ENCODE measurements around the gene TEX36. TPM values are rescaled to one million over a fixed set of nuclear protein-coding genes. Genes with fewer than 3 reads are reported as not detected.
"Not testable (repeated sequence)": the region's sequence is repeated elsewhere in the genome, so short reads cannot be mapped to it uniquely, and the experiment has no call there.

Gene TEX36
- total RNA-seq, 1 experiment from 2014 or later, result not detected

DNA sequence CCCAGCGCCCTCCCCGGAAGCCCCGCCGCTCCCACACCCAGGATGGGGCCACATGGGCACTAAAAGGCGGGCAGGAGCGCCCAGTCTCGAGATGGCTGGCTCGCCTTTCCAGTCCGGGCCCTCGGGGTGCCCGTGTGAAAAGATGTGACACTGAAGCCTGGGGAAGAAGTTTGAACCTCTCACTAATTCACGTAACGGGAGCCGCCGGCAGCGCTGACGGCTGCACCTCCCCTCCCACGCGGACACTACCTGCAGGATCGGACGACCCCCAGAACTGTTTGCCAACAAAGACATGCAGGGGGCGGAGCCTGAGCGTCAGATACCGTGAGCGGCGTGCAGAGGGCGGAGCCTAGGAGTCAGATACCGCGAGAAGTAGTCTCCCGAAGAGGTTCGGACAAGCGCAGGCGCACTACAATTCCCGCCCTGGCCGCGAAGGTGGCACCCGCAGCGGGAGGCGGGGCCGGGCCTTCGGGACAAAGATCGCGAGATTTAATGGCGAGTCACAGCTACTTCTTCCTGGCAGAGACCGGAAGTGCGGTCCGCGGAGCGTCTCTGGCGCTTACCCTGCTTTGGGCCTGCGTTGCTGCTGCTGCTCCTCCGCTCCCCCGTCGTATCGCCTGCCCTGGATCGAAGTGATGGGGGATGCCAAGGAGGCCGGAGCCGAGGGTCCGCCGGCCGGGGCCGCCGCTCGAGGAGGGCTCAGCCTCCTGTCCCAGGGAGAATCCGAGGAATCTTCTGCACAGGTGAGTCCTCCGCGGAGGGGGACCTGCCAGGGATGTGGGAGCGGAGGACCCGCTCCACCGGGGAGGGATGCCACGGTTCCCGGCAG lies 36.4 kb upstream of the TEX36 start, which contains the start of gene EDRF1:
TSS of gene EDRF1 (plus strand) at position 537 of the 829 bp plus-strand sequence. CDS start at position 636, 99 bp downstream.
- peaks cover 16% of the 10 kb centered on the region; the same call in 1 of the 2 replicates for H3K4me1 ChIP-seq (ENCODE audit: control insufficient read depth, insufficient read depth, low read length)
- CTCF ChIA-PET, result no interaction called here
- H3K4me3 ChIP-seq (ENCODE audit: low read depth in 2 of 2, low read length in 2 of 2), result peak within 1 kb of the TSS; percentile 98 to 100
- no peak for TF ChIP-seq TCF7L2 (IDR thresholded peaks at IDR 0.05; ENCODE audit: low read depth, low read length)
- TF ChIP-seq POLR2AphosphoS5 (IDR thresholded peaks at IDR 0.05; ENCODE audit: low read depth, low read length), result peak; percentile 93
- TF ChIP-seq REST (IDR thresholded peaks at IDR 0.05; ENCODE audit: insufficient read depth in 1 of 2, low read depth in 2 of 2, low read length in 1 of 2), result 0 out of 4 replicates have a peak, but pooled peaks of 1 of the 2 experiments have one; percentile 26
- peak; percentile 85; the same call in 1 of the 2 replicates for TF ChIP-seq SIN3A (IDR thresholded peaks at IDR 0.05; ENCODE audit: borderline replicate concordance, insufficient read depth, low read depth, low read length)
- H3K36me3 ChIP-seq (ENCODE audit: control insufficient read depth, insufficient read depth, low read length), result peaks cover 38% of the 10 kb centered on the region
- in situ Hi-C loops (cut with HindIII; ENCODE audit: low pct_unique_long_range_greater_than_20kb, low sequenced_read_pairs), result no loop called here
- POLR2A ChIA-PET, result interaction anchor here (0.6 to 1.0 kb wide), 3 partner anchors 11 to 802 kb away, joined by 3 to 5 read pairs (median 3); no protein-coding TSS in a partner anchor
- peak; percentile 98 for ATAC-seq
- peak within 1 kb of the TSS; percentile 96 for H3K27ac ChIP-seq (ENCODE audit: low read length)
- no peaks in the 10 kb centered on the region for H3K9me3 ChIP-seq (ENCODE audit: control insufficient read depth, insufficient read depth, low read depth, low read length)
- H3K27me3 ChIP-seq (ENCODE audit: control insufficient read depth, insufficient read depth, low read length), result no peaks in the 10 kb centered on the region
- intact Hi-C loops (cut with micrococcal nuclease; ENCODE audit: unreplicated experiment), result no loop called here
- DNase-seq (ENCODE audit: low read depth, low spot score), result peak; percentile 96
- BruUV-seq (replicated peaks), result no TSS peak

- H3K9me3 ChIP-seq (ENCODE audit: control insufficient read depth, insufficient read depth, low read depth, low read length); in situ Hi-C loops (cut with HindIII; ENCODE audit: low pct_unique_long_range_greater_than_20kb, low sequenced_read_pairs); DNase-seq (ENCODE audit: low read depth, low spot score); POLR2A ChIA-PET; H3K4me3 ChIP-seq (ENCODE audit: low read depth in 2 of 2, low read length in 2 of 2); intact Hi-C loops (cut with micrococcal nuclease; ENCODE audit: unreplicated experiment); BruUV-seq (replicated peaks); CTCF ChIA-PET; H3K36me3 ChIP-seq (ENCODE audit: control insufficient read depth, insufficient read depth, low read length); H3K27ac ChIP-seq (ENCODE audit: low read length); H3K27me3 ChIP-seq (ENCODE audit: control insufficient read depth, insufficient read depth, low read length); ATAC-seq: not testable (repeated sequence)
- peaks cover 16% of the 10 kb centered on the region for H3K4me1 ChIP-seq (ENCODE audit: control insufficient read depth, insufficient read depth, low read length)
Measured at GRCh38 chr10:125714728-125715127, 31.8 kb upstream of the TEX36 start.

DNA sequence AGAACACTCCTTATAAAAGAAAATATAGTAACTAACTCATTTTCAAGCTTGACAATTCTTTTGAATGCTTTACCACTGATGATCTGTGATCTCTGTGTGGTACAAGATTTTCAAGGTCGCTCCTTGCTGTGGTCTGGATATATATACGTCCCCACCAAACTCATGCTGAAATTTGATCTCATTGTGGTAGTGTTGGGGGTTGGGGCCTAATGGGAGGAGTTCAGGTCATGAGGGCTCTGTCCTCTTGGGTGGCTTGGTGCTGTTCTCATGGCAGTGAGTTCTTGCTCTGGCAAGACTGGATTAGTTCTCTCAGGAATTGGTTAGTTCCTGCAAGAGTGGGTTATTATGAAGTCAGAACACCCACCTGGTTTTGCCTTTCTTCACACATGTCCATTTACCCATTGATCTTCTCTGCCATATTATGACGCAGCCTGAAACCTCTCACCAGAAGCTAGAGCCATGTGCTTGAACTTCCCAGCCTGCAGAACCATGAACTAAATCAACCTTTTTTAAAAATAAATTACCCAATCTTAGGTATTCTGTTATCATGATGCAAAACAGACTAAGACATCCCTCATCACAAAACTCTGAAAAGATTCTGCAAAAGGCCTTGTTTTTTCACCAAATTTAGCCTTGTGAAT lies 28.3 kb upstream of the TEX36 start:
- TF ChIP-seq SIN3A (IDR thresholded peaks at IDR 0.05; ENCODE audit: borderline replicate concordance, insufficient read depth, low read depth, low read length), result no peak
- TF ChIP-seq, protein P1, sequence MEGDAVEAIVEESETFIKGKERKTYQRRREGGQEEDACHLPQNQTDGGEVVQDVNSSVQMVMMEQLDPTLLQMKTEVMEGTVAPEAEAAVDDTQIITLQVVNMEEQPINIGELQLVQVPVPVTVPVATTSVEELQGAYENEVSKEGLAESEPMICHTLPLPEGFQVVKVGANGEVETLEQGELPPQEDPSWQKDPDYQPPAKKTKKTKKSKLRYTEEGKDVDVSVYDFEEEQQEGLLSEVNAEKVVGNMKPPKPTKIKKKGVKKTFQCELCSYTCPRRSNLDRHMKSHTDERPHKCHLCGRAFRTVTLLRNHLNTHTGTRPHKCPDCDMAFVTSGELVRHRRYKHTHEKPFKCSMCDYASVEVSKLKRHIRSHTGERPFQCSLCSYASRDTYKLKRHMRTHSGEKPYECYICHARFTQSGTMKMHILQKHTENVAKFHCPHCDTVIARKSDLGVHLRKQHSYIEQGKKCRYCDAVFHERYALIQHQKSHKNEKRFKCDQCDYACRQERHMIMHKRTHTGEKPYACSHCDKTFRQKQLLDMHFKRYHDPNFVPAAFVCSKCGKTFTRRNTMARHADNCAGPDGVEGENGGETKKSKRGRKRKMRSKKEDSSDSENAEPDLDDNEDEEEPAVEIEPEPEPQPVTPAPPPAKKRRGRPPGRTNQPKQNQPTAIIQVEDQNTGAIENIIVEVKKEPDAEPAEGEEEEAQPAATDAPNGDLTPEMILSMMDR (IDR thresholded peaks at IDR 0.05), result no peak
- no peak for ATAC-seq
- H3K36me3 ChIP-seq (ENCODE audit: control insufficient read depth, insufficient read depth, low read length), result no peaks in the 10 kb centered on the region
- DNase-seq (ENCODE audit: low read depth, low spot score), result no peak
- POLR2A ChIA-PET, result interaction anchor here (0.6 kb wide), 1 partner anchor 21 kb away, joined by 4 read pairs; no protein-coding TSS in a partner anchor
- H3K27ac ChIP-seq (ENCODE audit: low read length), result no peak overlapping the region
- H3K27me3 ChIP-seq (ENCODE audit: control insufficient read depth, insufficient read depth, low read length), result no peaks in the 10 kb centered on the region
- intact Hi-C loops (cut with micrococcal nuclease; ENCODE audit: unreplicated experiment) (no loop called here), in situ Hi-C loops (cut with HindIII; ENCODE audit: low pct_unique_long_range_greater_than_20kb, low sequenced_read_pairs) (no loop called here)
- H3K4me1 ChIP-seq (ENCODE audit: control insufficient read depth, insufficient read depth, low read length), result peaks cover 42% of the 10 kb centered on the region
- H3K4me3 ChIP-seq (ENCODE audit: low read depth in 2 of 2, low read length in 2 of 2), result no peak overlapping the region
- BruUV-seq (replicated peaks), result no TSS peak
- CTCF ChIA-PET, result no interaction called here
- H3K9me3 ChIP-seq (ENCODE audit: control insufficient read depth, insufficient read depth, low read depth, low read length), result no peaks in the 10 kb centered on the region
